GM12878 (cell line): ENCODE measurements around the gene NFATC2. TPM values are rescaled to one million over a fixed set of nuclear protein-coding genes. Genes with fewer than 3 reads are reported as not detected.

Source experiments
- ATAC-seq: fragments of 200-7000 bp; cut with Tn5 transposase; 3 replicates; pipeline ENCODE4 v1.9.1; 2020; ENCODE audit warnings: mild to moderate bottlenecking, moderate library complexity
- BruUV-seq: library from RNA; stranded (reverse); fragments of 400-500 nt; replicated peaks from 2 replicates; lab custom pipeline; 2021; lab: Mats Ljungman, UMichigan
- CTCF ChIA-PET: fragments of 300-600 bp; sonication (Branson Sonifier 250); formaldehyde crosslinking; extraction: SDS; loops from one replicate; lab custom pipeline; 2021; ENCODE audit warnings: inconsistent platforms; lab: Yijun Ruan, JAX
- POLR2A ChIA-PET: fragments of 350-600 bp; formaldehyde crosslinking; extraction: SDS; loops from one replicate; lab custom pipeline; 2021; ENCODE audit warnings: inconsistent platforms; lab: Charles Lee
- RAD21 ChIA-PET: fragments of 300-600 bp; sonication (Branson Sonifier 250); formaldehyde crosslinking; loops from one replicate; lab custom pipeline; 2023; ENCODE audit warnings: antibody characterized with exemption; ENCODE audit not compliant: unreplicated experiment; lab: Charles Lee
- SMC1A ChIA-PET: fragments of 300-600 bp; sonication (Branson Sonifier 250); formaldehyde crosslinking; loops from one replicate; lab custom pipeline; 2023; ENCODE audit not compliant: unreplicated experiment, uncharacterized antibody; lab: Charles Lee
- DNase-seq: peaks from one replicate; pipeline ENCODE4 v3.0.0-alpha.2; 2011; ENCODE audit warnings: low read depth, low spot score
- FAIRE-seq: peaks from 3 replicates; lab custom pipeline; 2011; peaks lifted over from hg19 to GRCh38; lab: Jason Lieb, UNC
- H2AFZ ChIP-seq: 2 replicates; pipeline ENCODE4 v1.6.0; 2011; ENCODE audit warnings: low read depth, low read length, control low read depth; ENCODE audit not compliant: control insufficient read depth
- H3K27ac ChIP-seq: 2 replicates; pipeline ENCODE4 v1.5.1; 2011; ENCODE audit warnings: control low read depth; ENCODE audit not compliant: control insufficient read depth, insufficient read depth
- H3K27me3 ChIP-seq, 2 experiments: replicated peaks in 1 of 2; 2 replicates each; pipeline versions ENCODE4 v1.6.0 to v1.6.1; 2011; ENCODE audit warnings: low read length in 1 of 2; ENCODE audit not compliant: control insufficient read depth in 2 of 2, insufficient read depth in 2 of 2
- H3K36me3 ChIP-seq, 2 experiments: 2 replicates each; pipeline ENCODE4 v1.5.1; 2011; ENCODE audit warnings: low read length in 1 of 2; ENCODE audit not compliant: control insufficient read depth in 2 of 2, insufficient read depth in 2 of 2
- H3K4me1 ChIP-seq: 2 replicates; pipeline ENCODE4 v1.6.1; 2011; ENCODE audit warnings: mild to moderate bottlenecking, low read length, moderate library complexity, mixed read lengths; ENCODE audit not compliant: control insufficient read depth, insufficient read depth
- H3K4me2 ChIP-seq: 2 replicates; pipeline ENCODE4 v1.6.0; 2011; ENCODE audit warnings: control low read depth; ENCODE audit not compliant: control insufficient read depth, insufficient read depth
- H3K4me3 ChIP-seq: fragments of 200-600 bp; sonication (generic); 2 replicates; pipeline ENCODE4 v1.5.1; 2016
- H3K79me2 ChIP-seq: 2 replicates; pipeline ENCODE4 v1.6.0; 2011; ENCODE audit warnings: low read length; ENCODE audit not compliant: control insufficient read depth, insufficient read depth
- H3K9ac ChIP-seq: 2 replicates; pipeline ENCODE4 v1.8.0; 2011; ENCODE audit warnings: low read length, control low read depth, mixed read lengths; ENCODE audit not compliant: control insufficient read depth, insufficient read depth
- H3K9me3 ChIP-seq: replicated peaks from 3 replicates; pipeline ENCODE4 v1.5.1; 2011; ENCODE audit warnings: mild to moderate bottlenecking, low read length; ENCODE audit not compliant: control insufficient read depth, insufficient read depth
- H4K20me1 ChIP-seq: 2 replicates; pipeline ENCODE4 v1.6.0; 2011; ENCODE audit not compliant: control insufficient read depth, insufficient read depth
- HDAC6 ChIP-seq: fragments of 200-600 bp; sonication (generic); IDR thresholded peaks from one replicate; pipeline ENCODE4 v1.8.0; 2017; ENCODE audit warnings: antibody characterized with exemption; ENCODE audit not compliant: unreplicated experiment
- KAT2A ChIP-seq: conservative IDR thresholded peaks from 2 replicates; pipeline ENCODE4 v1.6.1; 2011; ENCODE audit warnings: low read depth, low read length; ENCODE audit not compliant: control insufficient read depth
- NRF1 ChIP-seq: conservative IDR thresholded peaks from 2 replicates; pipeline ENCODE4 v1.6.1; 2011; ENCODE audit warnings: mild to moderate bottlenecking, low read depth, low read length, improper control_type of control experiment
- POLR2AphosphoS5 ChIP-seq: IDR thresholded peaks from 2 replicates; pipeline ENCODE4 v1.6.1; 2011; ENCODE audit warnings: mild to moderate bottlenecking, low read length, inconsistent platforms
- RB1 ChIP-seq: fragments of 450-650 bp; formaldehyde crosslinking; IDR thresholded peaks from 2 replicates; pipeline ENCODE4 v1.6.1; 2017; ENCODE audit warnings: mild to moderate bottlenecking, borderline replicate concordance
- SMARCA5 ChIP-seq: fragments of 450-650 bp; IDR thresholded peaks from 2 replicates; pipeline ENCODE4 v1.6.1; 2017; ENCODE audit warnings: mild to moderate bottlenecking
- SUPT20H ChIP-seq: IDR thresholded peaks from 2 replicates; pipeline ENCODE4 v1.6.1; 2011; ENCODE audit warnings: low read depth, mild to moderate bottlenecking, low read length, moderate library complexity, borderline replicate concordance; ENCODE audit not compliant: control insufficient read depth
- WRNIP1 ChIP-seq: IDR thresholded peaks from 2 replicates; pipeline ENCODE4 v1.6.1; 2011; ENCODE audit warnings: low read depth, low read length, improper control_type of control experiment, borderline replicate concordance
- ZNF274 ChIP-seq: IDR thresholded peaks from one replicate; pipeline ENCODE4 v1.8.0; 2011; ENCODE audit not compliant: insufficient read length, insufficient read depth
- WGBS: methylation state at CpG from one replicate; pipeline ENCODE4 v1.1.6; 2016; ENCODE audit warnings: low lambda C conversion rate; ENCODE audit not compliant: insufficient replicate concordance, insufficient coverage; ENCODE audit errors: missing lambda C conversion rate; 5-methylcytosine and 5-hydroxymethylcytosine counted together
- in situ Hi-C: fragments of 300-500 bp; cut with MboI; formaldehyde crosslinking; loops from 9 replicates; pipeline ENCODE4 v1.14.3; 2018; ENCODE audit warnings: mixed read lengths
- intact Hi-C: fragments of 100-400 bp; cut with micrococcal nuclease; formaldehyde crosslinking; loops from one replicate; pipeline ENCODE4 v1.14.2; 2022; ENCODE audit not compliant: unreplicated experiment
- polyA plus RNA-seq, 11 experiments: library from polyadenylated mRNA; depleted of rRNA in 4 of 11; unstranded in 6 of 11; stranded (reverse) in 5 of 11; fragments of >200 nt; fragmentation: Nextera tagmentation in 4 of 11; fragmentation: Illumina TruSeq in 1 of 11; extraction: Ambion mirVana in 4 of 11; extraction: Trizol in 1 of 11; gene quantifications; 1 replicate in 1 of 11; 2 replicates in 10 of 11; pipeline versions ENCODE4 v1.2.1 to v1.2.3, GENCODE V29; 2011 to 2016; ENCODE audit warnings: inconsistent platforms in 2 of 11, missing spikeins in 2 of 11, low read depth in 1 of 11
- total RNA-seq, 4 experiments: library from RNA; depleted of rRNA in 3 of 4; stranded (reverse); fragments of >200 nt in 3 of 4; fragmentation: Illumina TruSeq in 1 of 4; extraction: Trizol in 1 of 4; gene quantifications; 2 replicates each; pipeline versions ENCODE4 v1.2.1 to v1.2.3, GENCODE V29; 2013 to 2021
- TF ChIP-seq, protein P1 (sequence below): fragments of 450-650 bp; formaldehyde crosslinking; IDR thresholded peaks from 2 replicates; pipeline ENCODE4 v1.4.0; 2022; ENCODE audit warnings: mild to moderate bottlenecking, moderate library complexity

NFATC2 gene
- total and polyA plus RNA-seq, 10 of the 15 experiments (the other 5 are each of a cell fraction or from before 2014, with no cell fraction given) = 3.3 to 20.0 (median 7.3) TPM

DNA sequence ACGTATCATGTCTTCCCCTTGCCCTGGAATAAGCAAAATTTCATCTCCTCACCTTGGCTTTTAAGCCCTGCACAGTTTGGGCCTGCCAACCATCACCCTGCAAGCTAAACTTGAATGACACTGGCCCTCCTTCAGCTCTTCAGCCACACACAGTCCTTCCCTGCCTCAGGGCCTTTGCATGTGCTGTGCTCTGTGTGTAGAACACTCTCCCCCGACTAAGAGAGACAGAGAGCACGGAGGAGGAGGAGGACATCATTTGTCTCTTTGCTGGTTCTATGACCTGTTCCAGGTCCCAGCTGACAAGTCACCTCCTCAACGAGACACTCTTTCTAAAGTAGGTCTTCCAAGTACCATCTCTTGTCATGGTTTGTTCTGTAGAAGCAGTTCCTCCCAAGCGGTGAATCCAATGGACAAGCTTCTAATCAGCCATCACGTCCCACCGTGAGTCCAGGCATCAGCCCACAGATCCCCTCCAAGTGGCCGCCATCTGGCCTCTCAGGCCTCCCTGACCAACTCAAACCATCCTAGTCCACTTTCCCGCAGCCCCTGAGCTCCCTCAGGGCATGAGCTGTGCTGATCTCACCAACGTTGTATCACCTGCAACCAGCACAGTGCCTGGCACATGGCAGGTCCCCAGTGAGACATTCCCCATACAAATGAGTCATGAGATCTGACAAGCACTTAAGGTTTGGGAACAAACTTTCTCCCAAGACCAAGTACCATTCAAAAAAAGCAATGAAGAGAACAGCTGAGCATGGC, 30.5 kb downstream of the NFATC2 start (continued):
- TF ChIP-seq, protein P1, sequence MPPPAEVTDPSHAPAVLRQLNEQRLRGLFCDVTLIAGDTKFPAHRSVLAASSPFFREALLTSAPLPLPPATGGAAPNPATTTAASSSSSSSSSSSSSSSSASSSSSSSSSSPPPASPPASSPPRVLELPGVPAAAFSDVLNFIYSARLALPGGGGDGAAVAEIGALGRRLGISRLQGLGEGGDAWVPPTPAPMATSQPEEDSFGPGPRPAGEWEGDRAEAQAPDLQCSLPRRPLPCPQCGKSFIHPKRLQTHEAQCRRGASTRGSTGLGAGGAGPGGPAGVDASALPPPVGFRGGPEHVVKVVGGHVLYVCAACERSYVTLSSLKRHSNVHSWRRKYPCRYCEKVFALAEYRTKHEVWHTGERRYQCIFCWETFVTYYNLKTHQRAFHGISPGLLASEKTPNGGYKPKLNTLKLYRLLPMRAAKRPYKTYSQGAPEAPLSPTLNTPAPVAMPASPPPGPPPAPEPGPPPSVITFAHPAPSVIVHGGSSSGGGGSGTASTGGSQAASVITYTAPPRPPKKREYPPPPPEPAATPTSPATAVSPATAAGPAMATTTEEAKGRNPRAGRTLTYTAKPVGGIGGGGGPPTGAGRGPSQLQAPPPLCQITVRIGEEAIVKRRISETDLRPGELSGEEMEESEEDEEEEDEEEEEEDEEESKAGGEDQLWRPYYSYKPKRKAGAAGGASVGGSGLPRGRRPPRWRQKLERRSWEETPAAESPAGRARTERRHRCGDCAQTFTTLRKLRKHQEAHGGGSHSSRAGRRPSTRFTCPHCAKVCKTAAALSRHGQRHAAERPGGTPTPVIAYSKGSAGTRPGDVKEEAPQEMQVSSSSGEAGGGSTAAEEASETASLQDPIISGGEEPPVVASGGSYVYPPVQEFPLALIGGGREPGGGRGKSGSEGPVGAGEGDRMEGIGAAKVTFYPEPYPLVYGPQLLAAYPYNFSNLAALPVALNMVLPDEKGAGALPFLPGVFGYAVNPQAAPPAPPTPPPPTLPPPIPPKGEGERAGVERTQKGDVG (CRISPR knock-in tag) = no peak

- H3K36me3 ChIP-seq = peaks cover 10 to 11% of the 10 kb centered on the region in 2 experiments; a peak in 3 of 4 replicates
- no peaks in the 10 kb centered on the region for H3K79me2 ChIP-seq
- in situ Hi-C loops = no loop called here
These were observed 31.4 kb downstream of the NFATC2 start for GRCh38 chr20:51510936-51511605.

More at GRCh38 chr20:51510936-51511605, 31.4 kb downstream of the NFATC2 start:
- intact Hi-C loops = no loop called here
- no peak overlapping the region for H3K4me3 ChIP-seq
- no peaks in the 10 kb centered on the region for H4K20me1 ChIP-seq
- H3K4me2 ChIP-seq = no peak overlapping the region
- 60% methylated on average over 6 of the region's 6 CpGs for WGBS
- no peak for ATAC-seq
- ChIA-PET CTCF (interaction anchor here (1.1 kb wide), 1 partner anchor 48 kb away, joined by 3 read pairs; no protein-coding TSS in a partner anchor), RAD21 (no interaction called here), POLR2A (no interaction called here), SMC1A (interaction anchor here (3.7 kb wide), 1 partner anchor 10 kb away, joined by 13 read pairs; no protein-coding TSS in a partner anchor)
- no TSS peak for BruUV-seq
- H3K27me3 ChIP-seq = no peaks in the 10 kb centered on the region
- DNase-seq = no peak
- H3K4me1 ChIP-seq = no peaks in the 10 kb centered on the region
- no peak overlapping the region for H3K27ac ChIP-seq
- H3K9ac ChIP-seq = no peak overlapping the region
- TF ChIP-seq SUPT20H = no peak
- TF ChIP-seq WRNIP1 = no peak
- TF ChIP-seq SMARCA5 = no peak
- TF ChIP-seq POLR2AphosphoS5 = no peak
- no peak for TF ChIP-seq RB1
- TF ChIP-seq NRF1 = no peak
- no peak for TF ChIP-seq ZNF274
- no peak for TF ChIP-seq HDAC6
- TF ChIP-seq KAT2A = no peak
- TF ChIP-seq, protein P1 (CRISPR knock-in tag) = no peak
- H3K9me3 ChIP-seq = no peaks in the 10 kb centered on the region
- no peak overlapping the region for H2AFZ ChIP-seq
- no peak for FAIRE-seq
